HEK293 (cell line): Measurements from ENCODE around the gene CSRNP2.

Source experiments
- CTCF ChIA-PET: fragments of 350-600 bp; formaldehyde crosslinking; extraction: SDS; loops from one replicate; lab custom pipeline; 2021; ENCODE audit warnings: antibody characterized with exemption; lab: Yijun Ruan, JAX
- POLR2A ChIA-PET: fragments of 300-600 bp; formaldehyde crosslinking; extraction: SDS; loops from one replicate; lab custom pipeline; 2020; ENCODE audit warnings: antibody characterized with exemption, inconsistent platforms; lab: Yijun Ruan, JAX
- H3K27ac ChIP-seq: fragments of 200-500 bp; sonication (Bioruptor generic); 2 replicates; pipeline ENCODE4 v1.5.1; 2014; ENCODE audit warnings: low read depth, low read length, control low read depth, inconsistent platforms; ENCODE audit errors: extremely low read depth
- H3K36me3 ChIP-seq, 2 experiments: fragments of 200-500 bp in 1 of 2; sonication (Bioruptor generic) in 1 of 2; 1 replicate in 1 of 2; 2 replicates in 1 of 2; pipeline ENCODE4 v1.5.1; 2014 to 2017; ENCODE audit warnings: inconsistent platforms in 2 of 2, low read length in 2 of 2; ENCODE audit not compliant: control insufficient read depth in 2 of 2, insufficient read depth in 1 of 2
- H3K4me1 ChIP-seq: fragments of 200-500 bp; sonication (Bioruptor generic); 2 replicates; pipeline ENCODE4 v1.5.1; 2014; ENCODE audit warnings: mild to moderate bottlenecking, low read length, inconsistent platforms; ENCODE audit not compliant: control insufficient read depth, insufficient read depth
- H3K4me3 ChIP-seq: 2 replicates; pipeline ENCODE4 v1.5.1; 2011; ENCODE audit warnings: low read depth, mild to moderate bottlenecking, control low read depth, low read length, moderate library complexity
- H3K9me3 ChIP-seq: fragments of 200-500 bp; sonication (Bioruptor generic); 2 replicates; pipeline ENCODE4 v1.5.1; 2014; ENCODE audit warnings: low read depth, low read length, inconsistent platforms; ENCODE audit not compliant: control insufficient read depth, insufficient read depth
- RBAK ChIP-seq: fragments of 450-650 bp; formaldehyde crosslinking; IDR thresholded peaks from 2 replicates; pipeline ENCODE4 v1.5.1; 2016; ENCODE audit warnings: missing biosample characterization, missing genetic modification characterization
- REPIN1 ChIP-seq: fragments of 450-650 bp; formaldehyde crosslinking; IDR thresholded peaks from 2 replicates; pipeline ENCODE4 v1.5.1; 2017; ENCODE audit warnings: missing biosample characterization, missing genetic modification characterization, low read depth
- SCRT1 ChIP-seq: fragments of 450-650 bp; formaldehyde crosslinking; IDR thresholded peaks from 2 replicates; pipeline ENCODE4 v1.5.1; 2016; ENCODE audit warnings: missing biosample characterization, missing genetic modification characterization, borderline replicate concordance
- ZIC2 ChIP-seq: fragments of 450-650 bp; formaldehyde crosslinking; IDR thresholded peaks from 2 replicates; pipeline ENCODE4 v1.5.1; 2016; ENCODE audit warnings: missing biosample characterization, missing genetic modification characterization
- ZNF114 ChIP-seq: fragments of 450-650 bp; formaldehyde crosslinking; IDR thresholded peaks from 2 replicates; pipeline ENCODE4 v1.5.0; 2017; ENCODE audit warnings: missing biosample characterization, missing genetic modification characterization
- ZNF174 ChIP-seq: fragments of 450-650 bp; formaldehyde crosslinking; IDR thresholded peaks from 2 replicates; pipeline ENCODE4 v1.5.0; 2017; ENCODE audit warnings: missing biosample characterization, mild to moderate bottlenecking, missing genetic modification characterization
- ZNF19 ChIP-seq: fragments of 450-650 bp; formaldehyde crosslinking; IDR thresholded peaks from 2 replicates; pipeline ENCODE4; 2016; ENCODE audit warnings: missing biosample characterization, missing genetic modification characterization, low read depth
- ZNF292 ChIP-seq: fragments of 450-650 bp; formaldehyde crosslinking; IDR thresholded peaks from 2 replicates; pipeline ENCODE4 v1.5.1; 2016; ENCODE audit warnings: low read depth, missing biosample characterization, missing genetic modification characterization, borderline replicate concordance
- ZNF354C ChIP-seq: fragments of 450-650 bp; formaldehyde crosslinking; IDR thresholded peaks from 2 replicates; pipeline ENCODE4 v1.5.1; 2016; ENCODE audit warnings: missing biosample characterization, missing genetic modification characterization, low read depth, borderline replicate concordance
- ZNF530 ChIP-seq: fragments of 450-650 bp; formaldehyde crosslinking; IDR thresholded peaks from 2 replicates; pipeline ENCODE4 v1.5.1; 2016; ENCODE audit warnings: low read depth, missing biosample characterization, missing genetic modification characterization
- ZNF785 ChIP-seq: fragments of 450-650 bp; formaldehyde crosslinking; IDR thresholded peaks from 2 replicates; pipeline ENCODE4 v1.5.1; 2016; ENCODE audit warnings: missing biosample characterization, missing genetic modification characterization
- ZNF830 ChIP-seq: fragments of 450-650 bp; IDR thresholded peaks from 2 replicates; pipeline ENCODE4 v1.5.0; 2018; ENCODE audit warnings: missing biosample characterization, missing genetic modification characterization, low read depth, mild to moderate bottlenecking, moderate library complexity
- ZNF837 ChIP-seq: fragments of 450-650 bp; formaldehyde crosslinking; IDR thresholded peaks from 2 replicates; pipeline ENCODE4 v1.5.1; 2016; ENCODE audit warnings: missing biosample characterization, missing genetic modification characterization
- ZSCAN16 ChIP-seq: fragments of 450-650 bp; formaldehyde crosslinking; IDR thresholded peaks from 2 replicates; pipeline ENCODE4 v1.5.1; 2016; ENCODE audit warnings: missing biosample characterization, missing genetic modification characterization
- ZSCAN30 ChIP-seq: fragments of 450-650 bp; IDR thresholded peaks from 2 replicates; pipeline ENCODE4 v1.5.1; 2018; ENCODE audit warnings: missing biosample characterization, mild to moderate bottlenecking, missing genetic modification characterization, moderate library complexity
- TF ChIP-seq, protein P1 (sequence below): fragments of 450-650 bp; formaldehyde crosslinking; IDR thresholded peaks from 2 replicates; pipeline ENCODE4 v1.5.1; 2016; ENCODE audit warnings: missing biosample characterization, missing genetic modification characterization
- TF ChIP-seq, protein P2 (sequence below): fragments of 450-650 bp; formaldehyde crosslinking; IDR thresholded peaks from 2 replicates; pipeline ENCODE4 v1.5.1; 2017; ENCODE audit warnings: missing biosample characterization, missing genetic modification characterization
- TF ChIP-seq, protein P3 (sequence below): fragments of 450-650 bp; formaldehyde crosslinking; IDR thresholded peaks from 2 replicates; pipeline ENCODE4 v1.5.1; 2016; ENCODE audit warnings: missing biosample characterization, missing genetic modification characterization
- TF ChIP-seq, protein P4 (sequence below): fragments of 450-650 bp; formaldehyde crosslinking; IDR thresholded peaks from 2 replicates; pipeline ENCODE4 v1.5.1; 2016; ENCODE audit warnings: missing biosample characterization, missing genetic modification characterization
- TF ChIP-seq, protein P5 (sequence below): fragments of 450-650 bp; formaldehyde crosslinking; IDR thresholded peaks from 2 replicates; pipeline ENCODE4 v1.5.1; 2017; ENCODE audit warnings: missing biosample characterization, missing genetic modification characterization
- TF ChIP-seq, protein P6 (sequence below): fragments of 450-650 bp; formaldehyde crosslinking; IDR thresholded peaks from 2 replicates; pipeline ENCODE4 v1.5.1; 2016; ENCODE audit warnings: missing biosample characterization, missing genetic modification characterization
- TF ChIP-seq, protein P7 (sequence below): fragments of 450-650 bp; formaldehyde crosslinking; IDR thresholded peaks from 2 replicates; pipeline ENCODE4 v1.5.1; 2016; ENCODE audit warnings: missing biosample characterization, missing genetic modification characterization, low read depth
- TF ChIP-seq, protein P8 (sequence below): fragments of 450-650 bp; formaldehyde crosslinking; IDR thresholded peaks from 2 replicates; pipeline ENCODE4 v1.5.1; 2016; ENCODE audit warnings: missing biosample characterization, missing genetic modification characterization

The CSRNP2 gene

DNA sequence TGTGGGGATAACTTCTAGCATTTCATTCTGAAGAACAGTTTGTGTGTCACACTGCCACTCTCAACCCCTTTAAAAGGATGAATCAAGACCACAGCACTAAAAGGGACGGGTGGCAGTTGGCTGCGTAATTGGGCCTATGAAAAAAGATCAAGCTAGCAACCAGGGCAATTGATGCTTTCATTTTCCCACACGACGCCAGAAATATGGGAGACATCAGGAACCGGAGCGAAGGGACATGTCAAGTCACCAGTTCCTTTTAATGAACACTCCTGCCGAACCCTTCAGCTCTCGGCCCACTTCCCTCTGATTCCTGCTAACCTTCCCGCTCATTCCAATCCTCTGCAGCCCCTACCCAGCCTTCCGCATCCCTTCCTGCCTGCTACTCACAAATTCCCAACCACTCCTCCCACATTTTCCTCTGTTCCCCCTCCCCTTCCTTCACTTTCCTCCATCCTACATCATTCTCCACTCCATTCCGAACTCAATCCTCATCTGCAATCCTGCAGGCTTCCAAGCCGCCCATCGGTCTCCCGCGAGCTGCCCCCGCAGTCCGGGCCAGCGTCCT, 753 bp downstream of the CSRNP2 start:
- peak overlapping the region; percentile 63 for H3K27ac ChIP-seq
- H3K36me3 ChIP-seq = no peaks in the 10 kb centered on the region
- ChIA-PET CTCF (interaction anchor here (0.9 kb wide), 1 partner anchor 742 kb away, joined by 3 read pairs; no protein-coding TSS in a partner anchor), POLR2A (interaction anchor here (0.5 to 2.3 kb wide), 39 partner anchors 9 to 730 kb away, joined by 3 to 23 read pairs (median 6); partner anchors contain the start of genes DAZAP2, LETMD1, POU6F1 and SLC11A2)
- peaks cover 8% of the 10 kb centered on the region; the same call in 1 of the 2 replicates for H3K4me1 ChIP-seq
- H3K4me3 ChIP-seq = peak overlapping the region; percentile 91
- no peaks in the 10 kb centered on the region for H3K9me3 ChIP-seq
- TF ChIP-seq ZNF354C (tag by site-specific recombination) (no peak), ZNF114 (no peak), SCRT1 (tag by site-specific recombination) (no peak), ZNF19 (tag by site-specific recombination) (no peak), ZNF837 (tag by site-specific recombination) (no peak), ZNF830 (tag by site-specific recombination) (no peak), ZNF785 (tag by site-specific recombination) (peak; percentile 70; the same call in 1 of the 2 replicates), ZNF292 (tag by site-specific recombination) (no peak), RBAK (tag by site-specific recombination) (no peak), ZNF174 (no peak), REPIN1 (tag by site-specific recombination) (no peak), ZSCAN16 (tag by site-specific recombination) (no peak), ZSCAN30 (tag by site-specific recombination) (no peak), ZNF530 (tag by site-specific recombination) (no peak), ZIC2 (no peak)
- TF ChIP-seq, protein P1, sequence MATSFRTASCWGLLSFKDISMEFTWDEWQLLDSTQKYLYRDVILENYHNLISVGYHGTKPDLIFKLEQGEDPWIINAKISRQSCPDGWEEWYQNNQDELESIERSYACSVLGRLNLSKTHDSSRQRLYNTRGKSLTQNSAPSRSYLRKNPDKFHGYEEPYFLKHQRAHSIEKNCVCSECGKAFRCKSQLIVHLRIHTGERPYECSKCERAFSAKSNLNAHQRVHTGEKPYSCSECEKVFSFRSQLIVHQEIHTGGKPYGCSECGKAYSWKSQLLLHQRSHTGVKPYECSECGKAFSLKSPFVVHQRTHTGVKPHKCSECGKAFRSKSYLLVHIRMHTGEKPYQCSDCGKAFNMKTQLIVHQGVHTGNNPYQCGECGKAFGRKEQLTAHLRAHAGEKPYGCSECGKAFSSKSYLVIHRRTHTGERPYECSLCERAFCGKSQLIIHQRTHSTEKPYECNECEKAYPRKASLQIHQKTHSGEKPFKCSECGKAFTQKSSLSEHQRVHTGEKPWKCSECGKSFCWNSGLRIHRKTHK (tag by site-specific recombination) = no peak
- TF ChIP-seq, protein P2, sequence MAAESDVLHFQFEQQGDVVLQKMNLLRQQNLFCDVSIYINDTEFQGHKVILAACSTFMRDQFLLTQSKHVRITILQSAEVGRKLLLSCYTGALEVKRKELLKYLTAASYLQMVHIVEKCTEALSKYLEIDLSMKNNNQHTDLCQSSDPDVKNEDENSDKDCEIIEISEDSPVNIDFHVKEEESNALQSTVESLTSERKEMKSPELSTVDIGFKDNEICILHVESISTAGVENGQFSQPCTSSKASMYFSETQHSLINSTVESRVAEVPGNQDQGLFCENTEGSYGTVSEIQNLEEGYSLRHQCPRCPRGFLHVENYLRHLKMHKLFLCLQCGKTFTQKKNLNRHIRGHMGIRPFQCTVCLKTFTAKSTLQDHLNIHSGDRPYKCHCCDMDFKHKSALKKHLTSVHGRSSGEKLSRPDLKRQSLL (tag by site-specific recombination) = no peak
- TF ChIP-seq, protein P3, sequence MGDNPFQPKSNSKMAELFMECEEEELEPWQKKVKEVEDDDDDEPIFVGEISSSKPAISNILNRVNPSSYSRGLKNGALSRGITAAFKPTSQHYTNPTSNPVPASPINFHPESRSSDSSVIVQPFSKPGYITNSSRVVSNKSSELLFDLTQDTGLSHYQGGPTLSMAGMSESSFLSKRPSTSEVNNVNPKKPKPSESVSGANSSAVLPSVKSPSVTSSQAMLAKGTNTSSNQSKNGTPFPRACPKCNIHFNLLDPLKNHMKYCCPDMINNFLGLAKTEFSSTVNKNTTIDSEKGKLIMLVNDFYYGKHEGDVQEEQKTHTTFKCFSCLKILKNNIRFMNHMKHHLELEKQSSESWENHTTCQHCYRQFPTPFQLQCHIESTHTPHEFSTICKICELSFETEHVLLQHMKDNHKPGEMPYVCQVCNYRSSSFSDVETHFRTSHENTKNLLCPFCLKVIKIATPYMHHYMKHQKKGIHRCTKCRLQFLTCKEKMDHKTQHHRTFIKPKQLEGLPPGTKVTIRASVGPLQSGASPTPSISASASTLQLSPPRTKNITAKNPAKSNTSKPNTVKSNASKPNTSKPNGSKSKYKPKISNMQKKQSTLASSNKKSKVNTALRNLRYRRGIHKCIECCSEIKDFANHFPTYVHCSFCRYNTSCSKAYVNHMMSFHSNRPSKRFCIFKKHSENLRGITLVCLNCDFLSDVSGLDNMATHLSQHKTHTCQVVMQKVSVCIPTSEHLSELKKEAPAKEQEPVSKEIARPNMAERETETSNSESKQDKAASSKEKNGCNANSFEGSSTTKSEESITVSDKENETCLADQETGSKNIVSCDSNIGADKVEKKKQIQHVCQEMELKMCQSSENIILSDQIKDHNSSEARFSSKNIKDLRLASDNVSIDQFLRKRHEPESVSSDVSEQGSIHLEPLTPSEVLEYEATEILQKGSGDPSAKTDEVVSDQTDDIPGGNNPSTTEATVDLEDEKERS = no peak
- TF ChIP-seq, protein P4, sequence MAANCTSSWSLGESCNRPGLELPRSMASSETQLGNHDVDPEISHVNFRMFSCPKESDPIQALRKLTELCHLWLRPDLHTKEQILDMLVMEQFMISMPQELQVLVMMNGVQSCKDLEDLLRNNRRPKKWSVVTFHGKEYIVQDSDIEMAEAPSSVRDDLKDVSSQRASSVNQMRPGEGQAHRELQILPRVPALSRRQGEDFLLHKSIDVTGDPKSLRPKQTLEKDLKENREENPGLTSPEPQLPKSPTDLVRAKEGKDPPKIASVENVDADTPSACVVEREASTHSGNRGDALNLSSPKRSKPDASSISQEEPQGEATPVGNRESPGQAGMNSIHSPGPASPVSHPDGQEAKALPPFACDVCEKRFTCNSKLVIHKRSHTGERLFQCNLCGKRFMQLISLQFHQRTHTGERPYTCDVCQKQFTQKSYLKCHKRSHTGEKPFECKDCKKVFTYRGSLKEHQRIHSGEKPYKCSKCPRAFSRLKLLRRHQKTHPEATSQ (tag by site-specific recombination) = no peak
- TF ChIP-seq, protein P5, sequence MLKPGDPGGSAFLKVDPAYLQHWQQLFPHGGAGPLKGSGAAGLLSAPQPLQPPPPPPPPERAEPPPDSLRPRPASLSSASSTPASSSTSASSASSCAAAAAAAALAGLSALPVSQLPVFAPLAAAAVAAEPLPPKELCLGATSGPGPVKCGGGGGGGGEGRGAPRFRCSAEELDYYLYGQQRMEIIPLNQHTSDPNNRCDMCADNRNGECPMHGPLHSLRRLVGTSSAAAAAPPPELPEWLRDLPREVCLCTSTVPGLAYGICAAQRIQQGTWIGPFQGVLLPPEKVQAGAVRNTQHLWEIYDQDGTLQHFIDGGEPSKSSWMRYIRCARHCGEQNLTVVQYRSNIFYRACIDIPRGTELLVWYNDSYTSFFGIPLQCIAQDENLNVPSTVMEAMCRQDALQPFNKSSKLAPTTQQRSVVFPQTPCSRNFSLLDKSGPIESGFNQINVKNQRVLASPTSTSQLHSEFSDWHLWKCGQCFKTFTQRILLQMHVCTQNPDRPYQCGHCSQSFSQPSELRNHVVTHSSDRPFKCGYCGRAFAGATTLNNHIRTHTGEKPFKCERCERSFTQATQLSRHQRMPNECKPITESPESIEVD (tag by site-specific recombination) = no peak
- TF ChIP-seq, protein P6, sequence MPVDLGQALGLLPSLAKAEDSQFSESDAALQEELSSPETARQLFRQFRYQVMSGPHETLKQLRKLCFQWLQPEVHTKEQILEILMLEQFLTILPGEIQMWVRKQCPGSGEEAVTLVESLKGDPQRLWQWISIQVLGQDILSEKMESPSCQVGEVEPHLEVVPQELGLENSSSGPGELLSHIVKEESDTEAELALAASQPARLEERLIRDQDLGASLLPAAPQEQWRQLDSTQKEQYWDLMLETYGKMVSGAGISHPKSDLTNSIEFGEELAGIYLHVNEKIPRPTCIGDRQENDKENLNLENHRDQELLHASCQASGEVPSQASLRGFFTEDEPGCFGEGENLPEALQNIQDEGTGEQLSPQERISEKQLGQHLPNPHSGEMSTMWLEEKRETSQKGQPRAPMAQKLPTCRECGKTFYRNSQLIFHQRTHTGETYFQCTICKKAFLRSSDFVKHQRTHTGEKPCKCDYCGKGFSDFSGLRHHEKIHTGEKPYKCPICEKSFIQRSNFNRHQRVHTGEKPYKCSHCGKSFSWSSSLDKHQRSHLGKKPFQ (tag by site-specific recombination) = no peak
- TF ChIP-seq, protein P7, sequence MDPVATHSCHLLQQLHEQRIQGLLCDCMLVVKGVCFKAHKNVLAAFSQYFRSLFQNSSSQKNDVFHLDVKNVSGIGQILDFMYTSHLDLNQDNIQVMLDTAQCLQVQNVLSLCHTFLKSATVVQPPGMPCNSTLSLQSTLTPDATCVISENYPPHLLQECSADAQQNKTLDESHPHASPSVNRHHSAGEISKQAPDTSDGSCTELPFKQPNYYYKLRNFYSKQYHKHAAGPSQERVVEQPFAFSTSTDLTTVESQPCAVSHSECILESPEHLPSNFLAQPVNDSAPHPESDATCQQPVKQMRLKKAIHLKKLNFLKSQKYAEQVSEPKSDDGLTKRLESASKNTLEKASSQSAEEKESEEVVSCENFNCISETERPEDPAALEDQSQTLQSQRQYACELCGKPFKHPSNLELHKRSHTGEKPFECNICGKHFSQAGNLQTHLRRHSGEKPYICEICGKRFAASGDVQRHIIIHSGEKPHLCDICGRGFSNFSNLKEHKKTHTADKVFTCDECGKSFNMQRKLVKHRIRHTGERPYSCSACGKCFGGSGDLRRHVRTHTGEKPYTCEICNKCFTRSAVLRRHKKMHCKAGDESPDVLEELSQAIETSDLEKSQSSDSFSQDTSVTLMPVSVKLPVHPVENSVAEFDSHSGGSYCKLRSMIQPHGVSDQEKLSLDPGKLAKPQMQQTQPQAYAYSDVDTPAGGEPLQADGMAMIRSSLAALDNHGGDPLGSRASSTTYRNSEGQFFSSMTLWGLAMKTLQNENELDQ (tag by site-specific recombination) = no peak
- TF ChIP-seq, protein P8, sequence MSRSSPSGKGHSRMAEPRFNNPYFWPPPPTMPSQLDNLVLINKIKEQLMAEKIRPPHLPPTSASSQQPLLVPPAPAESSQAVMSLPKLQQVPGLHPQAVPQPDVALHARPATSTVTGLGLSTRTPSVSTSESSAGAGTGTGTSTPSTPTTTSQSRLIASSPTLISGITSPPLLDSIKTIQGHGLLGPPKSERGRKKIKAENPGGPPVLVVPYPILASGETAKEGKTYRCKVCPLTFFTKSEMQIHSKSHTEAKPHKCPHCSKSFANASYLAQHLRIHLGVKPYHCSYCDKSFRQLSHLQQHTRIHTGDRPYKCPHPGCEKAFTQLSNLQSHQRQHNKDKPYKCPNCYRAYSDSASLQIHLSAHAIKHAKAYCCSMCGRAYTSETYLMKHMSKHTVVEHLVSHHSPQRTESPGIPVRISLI (tag by site-specific recombination) = no peak
